ENCODE results near the gene NADSYN1.

The NADSYN1 gene

DNA sequence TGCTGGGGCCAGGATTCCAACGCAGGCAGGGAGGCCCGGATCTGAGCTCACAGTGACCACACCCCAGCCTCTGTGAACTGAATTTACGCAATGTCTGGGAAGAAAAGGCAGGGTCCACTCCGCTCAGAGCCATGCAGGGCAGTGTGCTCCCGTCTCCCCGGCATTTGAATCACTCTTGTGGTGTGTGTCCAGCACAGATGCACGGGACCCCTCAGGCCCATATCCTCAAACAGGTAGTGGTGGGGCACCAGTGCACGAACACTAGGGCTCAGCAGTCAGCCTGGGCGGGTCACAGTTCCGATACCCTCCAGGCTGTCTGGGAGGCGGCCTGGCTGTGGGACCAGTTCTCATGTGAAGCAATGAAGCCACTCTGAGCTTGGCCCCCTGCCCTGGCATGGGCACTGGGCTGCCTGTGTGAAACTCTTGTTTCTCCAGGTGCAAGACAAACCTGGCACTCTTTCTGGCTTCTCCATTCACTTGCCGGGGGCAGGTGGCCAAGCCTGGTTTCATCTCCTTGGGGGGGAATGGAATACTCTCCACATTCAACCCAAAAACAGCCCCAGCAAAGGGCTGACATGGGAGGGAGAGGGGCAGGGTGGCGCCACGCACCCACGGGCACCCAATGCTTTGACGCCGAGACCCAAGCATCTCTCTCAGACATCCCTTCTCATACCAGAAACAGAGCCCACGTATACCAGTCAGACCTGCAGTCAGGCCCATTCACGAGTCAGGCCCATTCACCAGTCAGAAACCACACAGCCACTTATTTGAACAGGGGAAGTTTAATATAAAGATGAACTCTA, 19.2 kb upstream of the NADSYN1 start:
- DNase-seq (ENCODE audit: low read depth): no peak

DNA sequence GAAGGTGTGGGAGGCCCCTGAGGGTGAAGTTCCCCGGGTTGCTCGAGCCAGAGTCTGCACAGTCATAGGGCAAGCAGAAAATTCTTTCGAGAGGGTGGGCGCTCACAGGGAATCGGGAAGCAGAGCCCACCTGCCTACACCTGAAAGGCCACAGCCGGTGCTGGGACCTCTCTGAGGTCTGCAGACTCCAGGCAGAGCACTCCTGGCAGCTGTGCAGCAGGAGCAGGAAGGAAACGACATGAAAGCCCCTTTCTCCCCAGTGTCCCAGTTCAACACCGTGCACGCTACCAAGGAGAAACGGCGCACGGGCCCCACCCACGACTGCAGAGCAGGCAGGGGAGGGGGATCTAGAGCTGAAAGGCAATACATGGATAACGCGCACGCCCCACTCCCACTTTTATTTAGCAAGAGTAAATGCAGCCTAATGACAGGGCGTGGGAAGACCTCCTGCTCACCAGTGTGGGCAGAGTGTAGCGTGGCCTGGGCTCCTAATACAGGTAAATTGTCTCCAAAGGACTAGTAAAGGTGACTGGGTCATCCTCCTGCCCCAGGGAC, 18.4 kb upstream of the NADSYN1 start:
- DNase-seq (ENCODE audit: low read depth): no peak

DNA sequence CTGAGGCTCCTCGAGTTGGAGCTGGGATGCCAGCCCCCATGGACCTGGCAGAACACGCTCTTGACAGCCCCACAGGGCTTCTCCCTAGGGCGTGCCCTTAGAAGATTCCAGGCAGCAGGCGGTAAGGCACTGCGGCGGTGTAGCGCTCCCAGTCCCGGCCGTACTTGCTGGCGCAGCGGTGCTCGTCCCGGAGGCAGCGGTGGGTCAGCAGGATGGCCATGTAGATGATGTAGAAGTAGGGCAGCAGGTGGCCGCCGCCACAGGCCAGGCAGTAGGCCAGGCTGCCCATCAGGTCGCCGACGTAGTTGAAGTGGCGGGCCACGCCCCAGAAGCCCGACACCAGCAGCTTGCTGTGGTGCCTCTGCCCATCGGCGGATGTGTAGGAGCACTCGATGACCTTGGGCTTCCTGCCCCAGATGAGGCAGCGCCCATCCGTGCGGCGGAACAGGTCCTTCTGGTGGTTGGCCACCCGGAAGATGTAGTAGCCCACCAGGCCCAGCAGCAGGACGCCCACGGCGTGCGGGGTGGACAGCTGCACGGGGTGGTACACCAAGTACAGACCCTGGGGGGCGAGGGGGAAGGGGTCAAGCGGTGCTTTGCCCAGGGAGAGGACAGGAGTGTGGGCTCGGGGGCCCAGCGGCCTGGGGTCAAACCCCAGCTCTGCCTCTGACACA, 17.6 kb upstream of the NADSYN1 start:
- DNase-seq (ENCODE audit: low read depth): no peak

DNA sequence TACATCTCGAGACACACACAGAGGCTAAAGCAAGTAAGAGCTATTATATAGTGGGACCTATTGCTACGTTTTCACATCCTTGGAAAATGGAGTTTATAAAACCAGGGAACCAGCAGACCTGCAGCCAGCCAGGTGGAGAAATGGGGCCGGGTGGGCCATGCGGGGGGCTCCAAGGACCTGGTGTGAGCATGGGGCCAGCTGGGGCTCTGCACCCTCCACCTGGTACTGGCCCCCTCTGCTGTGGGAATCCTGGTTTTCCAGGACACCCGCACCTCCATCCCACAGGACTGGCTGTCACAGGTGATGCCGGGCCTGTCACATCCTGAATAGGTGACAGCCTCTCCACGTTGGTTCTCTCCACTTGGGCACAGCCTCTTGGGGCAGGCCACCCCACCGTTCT, 16.1 kb upstream of the NADSYN1 start:
- DNase-seq (ENCODE audit: low read depth): no peak

DNA sequence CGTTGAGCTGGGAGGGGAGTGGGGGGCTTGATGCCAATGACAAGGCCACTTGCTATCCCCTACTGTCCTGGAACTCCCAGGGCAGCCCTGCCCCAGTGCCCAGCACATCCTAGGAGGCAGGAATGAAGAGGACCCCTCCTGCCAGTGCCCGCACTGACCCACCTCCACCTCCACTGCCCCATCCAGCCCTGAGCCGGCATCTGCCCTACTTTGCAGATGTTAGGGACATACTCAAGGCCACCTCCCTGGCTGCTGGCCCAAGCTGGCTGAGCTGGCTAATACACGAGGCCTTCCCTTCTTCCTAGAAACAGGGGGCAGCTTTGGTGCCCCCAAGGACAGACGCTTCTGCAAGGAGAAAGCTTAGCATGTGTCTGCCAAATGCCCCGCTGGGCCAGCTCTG, 15.6 kb upstream of the NADSYN1 start:
- DNase-seq (ENCODE audit: low read depth): no peak

DNA sequence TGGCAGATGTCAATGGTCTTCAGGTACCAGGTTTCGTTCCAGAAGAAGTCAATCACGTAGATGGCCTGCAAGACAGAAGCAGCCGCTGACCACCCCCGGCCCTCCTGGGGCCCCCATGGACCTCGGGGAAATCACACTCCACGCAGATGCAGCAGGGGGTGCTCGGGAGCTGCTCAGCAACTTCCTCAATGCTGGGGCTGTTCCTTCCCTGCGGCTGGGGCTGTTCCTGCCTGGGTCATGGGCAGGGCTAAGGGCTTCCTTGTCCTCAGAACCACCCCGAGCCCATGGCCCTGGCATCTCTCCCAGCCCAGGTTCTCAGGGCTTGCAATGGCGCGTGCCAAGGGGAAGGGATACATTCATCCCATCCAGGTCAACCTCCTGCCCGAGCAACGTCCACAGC, 15.1 kb upstream of the NADSYN1 start:
- DNase-seq (ENCODE audit: low read depth): no peak

DNA sequence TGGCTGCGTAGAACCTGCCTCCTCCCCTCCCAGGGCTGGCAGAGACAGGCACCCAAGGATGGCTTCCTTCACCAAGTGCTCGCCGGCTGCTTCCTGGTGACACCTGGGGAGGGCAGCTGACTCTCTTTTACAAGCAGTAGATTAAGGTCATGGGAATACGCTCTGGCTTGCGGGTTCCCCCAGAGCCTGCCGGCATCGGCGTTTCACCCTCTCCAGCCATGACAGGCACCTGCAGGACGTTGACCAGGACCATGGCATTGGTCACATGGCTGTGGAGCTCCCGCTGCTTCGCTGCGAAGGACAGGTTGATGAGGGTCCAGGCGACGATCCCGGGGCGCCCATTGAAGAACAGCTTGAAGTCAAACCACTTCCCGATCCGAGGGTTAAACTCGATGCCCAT, 14.4 kb upstream of the NADSYN1 start:
- DNase-seq (ENCODE audit: low read depth): no peak

DNA sequence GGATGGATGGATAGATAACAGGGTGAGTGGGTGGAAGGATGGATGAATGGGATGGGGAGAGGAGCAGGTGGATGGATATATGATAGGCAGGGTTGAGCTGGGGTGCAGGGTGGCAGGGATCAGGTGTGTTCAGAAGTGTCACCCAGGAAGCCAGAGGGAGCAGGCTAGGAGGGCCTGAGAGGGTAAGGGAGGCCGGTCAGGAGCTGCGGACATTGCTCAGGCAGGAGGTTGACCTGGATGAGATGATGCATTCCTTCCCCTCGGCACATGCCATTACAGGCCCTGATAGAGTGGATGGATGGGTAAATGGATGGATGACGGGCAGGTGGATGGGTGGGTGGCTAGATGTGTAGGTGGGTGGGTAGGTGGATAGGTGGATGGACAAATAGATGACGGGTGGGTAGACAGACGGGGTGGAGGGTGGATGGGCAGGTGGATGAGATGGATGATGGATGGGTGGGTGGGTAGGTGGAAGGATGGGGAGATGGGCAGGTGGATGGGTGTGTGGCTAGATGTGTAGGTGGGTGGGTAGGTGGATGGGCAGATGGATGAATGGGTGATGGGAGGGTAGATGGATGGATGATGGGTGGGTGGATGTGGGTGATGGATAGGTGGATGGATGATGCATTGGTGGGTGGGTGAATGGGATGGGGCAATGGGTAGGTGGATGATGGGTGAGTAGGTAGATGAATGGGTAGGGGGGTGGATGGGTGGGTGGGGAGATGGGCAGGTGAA, 12.8 kb upstream of the NADSYN1 start:
- no peak for DNase-seq (ENCODE audit: low read depth)

DNA sequence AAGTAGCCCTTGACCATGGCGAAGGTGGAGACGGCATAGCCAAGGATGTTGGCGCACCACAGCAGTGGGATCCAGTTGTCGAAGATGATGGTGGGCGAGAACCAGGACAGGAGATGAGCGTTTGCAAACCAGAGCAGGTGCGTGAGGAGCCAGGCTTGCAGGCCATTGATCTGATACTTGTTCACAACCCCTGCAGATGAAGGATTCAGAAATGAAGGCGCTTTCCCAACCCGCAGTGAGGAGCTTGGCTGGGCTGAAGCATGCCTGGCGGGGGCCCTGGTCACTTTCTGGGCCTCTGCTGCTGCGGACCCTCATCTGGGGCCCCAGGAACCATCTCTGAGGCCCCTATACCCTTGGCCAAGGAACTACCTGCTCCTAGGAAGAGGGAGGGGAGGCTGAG, 11.8 kb upstream of the NADSYN1 start:
- DNase-seq (ENCODE audit: low read depth): no peak

DNA sequence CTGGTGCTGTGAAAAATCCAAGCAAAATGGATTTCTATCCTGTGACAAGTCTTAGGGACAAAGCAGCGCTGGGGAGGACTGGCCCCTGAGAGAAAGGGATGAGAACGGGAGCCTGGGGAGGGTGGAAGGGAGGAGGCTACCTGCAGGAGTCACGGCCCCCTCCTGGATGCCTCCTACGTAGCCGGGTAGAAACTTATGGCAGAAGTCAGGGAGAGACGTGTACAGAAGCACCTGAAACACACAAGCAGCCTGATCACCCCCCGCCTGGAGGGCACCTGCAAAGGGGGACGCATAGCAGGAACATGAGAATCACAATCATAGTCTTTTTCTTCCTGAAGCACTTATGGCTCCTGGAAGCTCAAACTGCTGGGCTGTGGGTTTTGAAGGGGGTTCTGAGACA, 10.9 kb upstream of the NADSYN1 start:
- no peak for DNase-seq (ENCODE audit: low read depth)

DNA sequence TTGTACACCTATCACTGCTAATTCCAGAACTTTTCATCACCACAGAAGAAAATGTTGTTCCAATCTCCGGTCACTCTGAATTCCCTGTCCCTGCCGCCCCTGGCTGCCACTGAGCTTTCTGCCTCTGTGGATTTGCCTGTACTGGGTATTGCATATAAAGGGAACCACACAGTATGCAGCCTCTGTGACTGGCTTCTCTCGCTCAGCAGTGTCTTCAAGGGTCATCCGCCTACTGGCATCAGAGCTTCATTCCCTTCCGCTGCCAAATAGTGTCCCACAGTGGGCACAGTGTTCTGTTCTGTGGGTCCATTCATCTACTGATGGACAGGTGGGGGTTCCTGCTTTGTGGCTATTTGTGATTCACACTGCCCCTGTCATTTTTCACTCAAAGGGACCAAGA, 10.1 kb upstream of the NADSYN1 start:
- no peak for DNase-seq (ENCODE audit: low read depth)

DNA sequence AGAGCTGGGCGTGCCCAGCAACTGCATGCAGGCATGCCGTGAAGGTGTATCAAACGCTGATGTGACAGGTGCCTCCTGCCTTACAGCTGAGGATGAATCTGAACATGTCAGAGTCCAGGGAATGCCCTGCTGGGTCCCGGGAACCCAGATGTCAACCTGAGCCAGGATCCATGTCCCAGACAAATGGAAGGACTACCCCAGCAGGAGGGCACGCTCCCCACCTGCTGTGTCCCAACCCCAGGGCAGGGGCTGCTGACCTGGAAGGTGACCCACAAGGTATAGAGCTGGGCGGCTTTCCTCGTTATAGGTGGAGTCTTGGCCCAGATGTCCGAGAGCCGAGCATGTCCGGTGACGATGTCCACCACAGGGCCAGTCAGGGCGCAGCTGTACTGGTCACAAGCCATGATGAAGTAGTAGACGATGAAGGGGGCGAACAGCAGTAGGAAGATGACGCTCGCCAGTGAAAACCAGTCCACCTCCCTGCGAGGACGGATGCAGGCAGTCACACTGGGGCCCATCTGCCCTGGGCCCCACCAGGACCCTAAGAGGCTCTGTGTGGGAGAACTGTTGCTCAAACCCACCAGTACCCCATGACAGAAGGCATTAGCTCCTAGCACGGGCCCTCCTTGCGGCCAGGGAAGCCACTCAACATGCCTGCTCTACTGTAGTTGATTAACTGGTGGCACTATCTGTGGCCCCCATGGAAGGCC, 9.1 kb upstream of the NADSYN1 start:
- no peak for DNase-seq (ENCODE audit: low read depth)

DNA sequence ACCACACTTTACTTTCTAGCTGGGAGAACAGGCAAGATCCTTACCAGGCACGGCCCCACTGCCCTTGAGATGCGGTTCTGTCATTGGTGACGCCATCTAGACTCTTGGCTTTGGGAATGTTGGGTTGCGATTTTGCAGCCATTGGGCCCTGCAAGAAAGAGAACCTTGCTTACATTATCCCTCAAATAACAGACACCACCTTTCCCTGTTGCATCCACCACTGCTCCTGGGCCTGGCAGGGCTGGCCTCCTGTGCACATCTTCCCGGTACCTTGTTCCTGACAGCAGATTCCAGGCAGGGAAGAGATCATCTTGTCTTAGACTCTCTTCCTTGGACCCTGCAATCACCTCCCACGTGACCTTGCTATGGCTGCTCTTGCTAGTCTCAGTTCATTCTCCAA, 8.2 kb upstream of the NADSYN1 start:
- DNase-seq (ENCODE audit: low read depth): no peak

DNA sequence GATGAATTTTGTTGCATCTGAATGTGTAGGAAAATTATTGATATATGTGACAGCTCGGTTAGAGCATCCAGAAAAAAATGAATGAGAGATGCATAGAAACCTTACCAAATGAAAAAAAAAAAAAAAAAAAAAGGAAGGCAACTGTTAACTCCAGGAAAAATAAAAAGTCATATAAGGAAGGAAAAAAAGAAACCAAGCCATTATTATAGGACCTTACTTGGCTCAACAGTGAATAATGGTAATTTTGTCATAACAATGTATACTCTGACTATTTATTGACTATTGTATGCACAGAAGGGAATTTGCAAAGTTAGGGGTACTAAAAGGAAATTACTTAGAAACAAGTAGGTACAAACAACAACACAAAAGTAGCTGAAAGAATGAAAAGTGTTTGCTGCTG, 6.9 kb upstream of the NADSYN1 start:
- DNase-seq (ENCODE audit: low read depth): no peak

DNA sequence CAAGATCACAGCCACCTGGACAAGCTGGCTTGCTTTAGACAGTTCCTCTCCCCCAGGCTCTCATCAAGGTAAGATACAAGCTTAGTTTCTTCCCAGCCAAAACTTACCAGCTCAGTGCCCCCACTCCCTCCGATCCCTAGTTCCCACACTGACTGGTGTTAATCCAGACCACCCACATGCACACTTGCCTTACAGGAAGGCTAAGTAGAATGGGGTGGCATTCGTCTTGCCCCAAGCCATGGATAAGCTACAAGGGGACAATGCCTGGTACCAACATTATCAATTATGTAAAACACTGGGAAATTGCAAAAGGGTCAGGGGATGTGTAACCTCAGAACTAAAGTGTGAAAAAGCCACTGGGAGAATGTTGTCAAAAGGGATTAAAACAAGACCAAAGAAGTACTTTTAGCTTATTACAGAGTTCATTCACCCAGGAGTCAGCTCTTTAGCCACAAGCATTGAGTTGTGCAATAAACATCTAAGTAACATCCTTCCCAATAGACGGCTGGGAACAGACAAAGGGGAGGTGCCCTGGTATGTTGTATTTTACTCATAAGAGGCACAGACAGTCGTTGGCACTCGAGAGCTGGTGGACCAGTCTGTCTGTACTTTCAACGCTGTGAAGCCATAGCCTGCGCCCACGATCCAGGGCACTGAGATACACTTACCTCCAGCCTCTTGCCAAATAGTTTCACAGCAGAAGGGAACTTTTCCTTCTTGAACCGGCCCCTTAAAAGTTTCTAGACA, 5.9 kb upstream of the NADSYN1 start:
- no peak for DNase-seq (ENCODE audit: low read depth)

DNA sequence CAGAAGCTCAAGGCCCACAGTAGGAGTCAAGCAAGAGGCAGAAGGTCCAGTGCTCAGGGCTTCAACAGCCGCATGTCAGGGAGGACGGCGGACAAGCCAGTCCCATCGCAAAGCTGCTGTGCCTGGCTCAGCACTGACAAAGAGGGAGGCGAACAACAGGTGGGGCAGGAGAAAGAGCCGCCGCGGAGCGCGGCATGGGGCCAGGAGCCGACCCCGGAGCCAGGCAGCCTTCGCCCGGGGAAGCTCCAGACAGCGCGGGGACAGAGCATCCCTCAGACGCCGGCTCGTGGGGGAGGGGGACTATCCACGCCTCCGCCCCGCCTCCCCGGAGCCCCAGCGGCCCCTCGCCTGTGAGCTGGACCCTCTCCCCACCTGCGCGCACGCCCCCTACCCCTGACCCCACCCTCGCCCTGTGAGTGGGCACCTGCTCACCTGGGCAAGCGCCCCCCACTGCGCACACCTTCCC, 5.2 kb upstream of the NADSYN1 start:
- DNase-seq (ENCODE audit: low read depth): no peak

DNA sequence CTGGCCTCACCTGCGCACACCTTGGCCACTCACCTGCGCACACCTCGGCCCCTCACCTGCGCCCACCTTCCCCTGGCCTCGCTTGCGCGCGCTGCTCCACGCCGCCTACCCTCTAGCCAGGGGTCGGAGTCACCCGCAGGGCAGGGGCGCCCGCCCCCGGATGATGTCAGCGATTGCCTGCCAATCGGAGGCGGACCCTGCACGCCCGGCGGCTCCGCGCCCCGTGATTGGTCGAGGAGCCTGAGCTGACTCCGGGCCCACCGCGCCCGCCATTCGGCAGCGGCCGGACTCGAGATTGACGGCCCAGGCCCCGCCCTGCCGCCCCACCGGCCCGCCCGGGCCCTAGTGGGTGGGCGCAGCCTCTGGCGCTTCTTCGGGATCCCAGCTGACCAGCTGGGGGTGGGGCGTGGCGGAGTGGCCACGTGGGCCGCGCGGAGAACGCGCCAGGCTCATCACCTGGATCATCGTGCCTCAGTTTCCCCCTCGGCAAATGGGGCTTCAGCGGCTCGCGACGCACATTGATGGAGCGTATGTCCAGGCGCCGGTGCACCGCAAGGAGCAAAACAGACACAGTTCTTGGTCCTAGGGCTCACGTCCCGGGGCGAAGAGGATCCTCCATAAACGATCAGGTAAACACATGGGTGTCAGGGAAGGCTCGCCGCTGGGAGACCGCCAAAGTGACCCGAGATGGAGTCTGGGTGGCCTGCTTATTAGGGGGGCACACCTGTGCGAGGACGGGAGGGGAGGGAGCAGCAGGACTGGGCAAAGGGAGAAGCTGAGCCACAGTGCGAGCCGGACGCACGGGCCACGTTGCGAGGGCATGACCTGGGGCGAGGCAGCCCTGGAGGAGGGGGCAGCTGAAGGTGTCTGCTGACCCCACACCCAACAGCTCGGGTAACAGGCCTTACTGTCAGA, 4.5 kb upstream of the NADSYN1 start, which contains the start of gene DHCR7:
Gene DHCR7 (minus strand): TSS at position 137 of the 915 bp plus-strand sequence. CDS start 3,441 bp downstream, outside the sequence.
- peak; percentile 91 for DNase-seq (ENCODE audit: low read depth)

DNA sequence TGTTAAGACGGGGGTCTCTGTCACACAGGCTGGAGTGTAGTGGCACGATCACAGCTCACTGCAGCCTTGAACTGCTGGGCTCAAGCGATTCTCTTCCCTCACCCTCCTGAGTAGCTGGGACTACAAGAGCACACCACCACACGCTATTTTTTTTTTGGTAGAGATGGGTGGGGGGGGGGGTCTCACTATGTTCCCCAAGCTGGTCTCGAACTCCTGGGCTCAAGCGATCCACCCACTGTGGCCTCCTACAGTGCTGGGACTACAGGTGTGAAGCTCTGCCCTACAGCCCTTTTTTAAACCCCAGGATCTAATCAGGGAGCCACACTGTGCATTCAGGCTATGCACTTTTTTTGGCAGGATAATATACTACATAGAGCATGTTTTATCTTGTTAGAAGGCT, 3.4 kb upstream of the NADSYN1 start:
- no peak for DNase-seq (ENCODE audit: low read depth)

DNA sequence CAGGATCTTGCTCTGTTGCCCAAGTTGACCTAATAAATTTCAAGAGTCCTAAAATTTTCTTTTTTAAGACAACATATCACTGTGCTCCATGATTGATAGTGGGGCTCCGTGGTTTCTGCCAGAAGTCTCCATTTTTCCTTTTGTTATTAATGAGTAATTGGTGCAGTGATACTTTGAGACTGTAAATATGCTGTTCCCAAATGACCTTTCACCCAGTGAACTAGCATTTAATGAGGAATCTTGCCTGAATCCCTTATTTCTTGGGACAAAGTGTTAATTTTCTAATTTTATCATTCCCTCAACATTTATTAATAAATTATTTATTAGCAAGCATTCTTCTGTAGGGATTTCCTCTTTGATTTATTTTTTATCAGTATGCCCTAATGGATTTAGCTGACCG, 2.5 kb upstream of the NADSYN1 start:
- DNase-seq (ENCODE audit: low read depth): no peak

DNA sequence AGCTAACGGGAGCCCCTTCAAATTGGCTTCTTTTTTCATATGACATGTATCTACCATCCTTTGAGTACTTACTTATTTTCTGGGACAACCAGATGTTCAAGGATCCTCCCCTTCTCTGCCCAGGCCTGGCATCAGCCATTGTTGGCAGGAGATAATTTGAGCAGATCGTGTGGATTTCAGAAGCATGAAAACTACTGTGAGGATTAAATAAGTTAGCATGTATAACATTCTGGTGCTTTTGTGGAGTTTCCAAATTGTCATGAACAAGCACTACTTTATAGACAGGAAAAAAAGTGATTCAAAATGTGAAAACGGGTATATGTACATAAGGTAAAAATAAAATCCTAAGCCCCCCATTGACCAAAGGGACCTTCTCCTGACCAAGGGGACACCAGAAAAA, 2.1 kb upstream of the NADSYN1 start:
- DNase-seq (ENCODE audit: low read depth): no peak

Measured in activated T-helper 9 cell treated with anti-CD3 and anti-CD28 coated beads, Interleukin-2, amount 50 U/mL, for 16 hours (primary cell).